ENCODE measurements around the gene PITPNM3. TPM values are rescaled to one million over a fixed set of nuclear protein-coding genes. Genes with fewer than 3 reads are reported as not detected.
A peak's percentile ranks its signal among the peaks of the same experiment; 100 is the strongest.
"Not testable (repeated sequence)": the region's sequence is repeated elsewhere in the genome, so short reads cannot be mapped to it uniquely, and the experiment has no call there.

PITPNM3 gene
- polyA plus RNA-seq, 3 donors = 7.4 to 11.2 (median 10.2) TPM

- DNase-seq (ENCODE audit: extremely low read depth in 1 of 11, low read depth in 9 of 11, low spot score in 4 of 11) = no peak
These were observed 60.8 kb downstream of the PITPNM3 start for GRCh38 chr17:6495450-6496115.

GRCh38 chr17:6494239-6494941 lies 62.0 kb downstream of the PITPNM3 start:
- DNase-seq (ENCODE audit: extremely low read depth in 1 of 11, low read depth in 9 of 11, low spot score in 4 of 11) = no peak

DNA sequence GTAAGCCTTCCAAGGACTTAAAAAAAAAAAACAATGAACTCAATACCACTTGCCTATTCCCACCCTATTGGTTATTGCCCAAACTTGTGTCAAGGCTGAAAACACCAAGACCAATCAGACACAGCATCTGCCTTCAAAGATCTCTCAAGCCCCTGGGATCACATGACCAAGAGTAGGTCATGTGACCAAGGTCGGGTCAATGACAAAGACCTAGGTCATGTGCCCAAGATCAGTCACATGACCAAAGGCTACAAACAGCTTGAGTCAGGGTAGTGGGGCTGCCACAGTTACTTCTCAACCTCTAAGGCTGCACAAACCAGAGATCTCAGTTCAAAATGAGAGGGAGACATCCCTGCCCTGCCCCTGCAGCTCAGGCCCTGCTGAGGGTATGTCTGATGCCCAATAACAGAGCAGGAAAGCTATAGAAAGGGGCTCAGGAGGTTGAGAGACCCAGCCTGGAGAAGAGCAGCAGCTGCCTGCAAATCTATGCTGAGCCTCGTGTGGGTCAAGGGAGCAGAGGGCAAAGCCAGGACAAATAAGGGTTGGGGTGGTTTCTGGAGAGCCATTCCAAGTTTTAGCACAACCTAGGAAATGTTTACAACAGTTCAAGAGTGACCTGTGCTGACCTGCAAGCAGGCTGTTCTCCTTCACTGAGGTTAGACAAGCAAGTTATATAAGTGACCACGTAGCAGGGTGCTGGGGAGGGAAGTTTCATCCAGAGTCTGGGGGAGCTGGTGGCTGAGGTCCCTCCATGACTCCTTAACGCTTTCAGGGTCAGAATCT lies 63.3 kb downstream of the PITPNM3 start:
- peak in 2 of 11 donors; percentile 39 to 43 for DNase-seq (ENCODE audit: extremely low read depth in 1 of 11, low read depth in 9 of 11, low spot score in 4 of 11)

DNA sequence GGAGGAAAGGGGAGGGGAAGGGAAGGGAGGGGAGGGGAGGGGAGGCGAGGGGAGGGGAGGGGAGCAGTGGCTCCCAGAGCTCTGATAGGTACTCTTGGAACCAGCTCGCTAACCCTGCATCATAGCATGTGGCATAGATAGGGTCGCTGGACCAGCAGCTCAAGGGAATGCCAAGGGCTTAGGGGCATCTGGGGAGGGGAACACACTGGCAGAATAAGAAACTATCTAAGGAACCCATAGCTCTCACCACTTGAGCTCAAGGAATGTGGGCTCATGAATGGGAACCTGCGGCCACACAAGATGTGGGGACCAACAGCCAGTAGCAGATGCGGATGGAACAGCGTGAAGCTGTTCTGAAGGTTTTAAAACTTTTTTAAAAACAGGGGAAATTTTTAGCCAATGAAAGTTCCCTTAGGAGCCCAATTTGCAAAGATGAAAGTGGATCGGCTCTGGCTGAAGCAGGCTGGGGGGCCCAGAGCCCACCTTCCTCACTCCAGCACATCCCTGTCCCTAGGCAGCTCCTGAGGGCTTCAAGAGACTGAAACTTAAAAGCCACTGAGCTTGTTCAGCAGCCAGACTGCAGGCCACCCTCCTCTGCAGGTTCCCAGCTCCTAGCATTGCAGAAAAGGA lies 65.2 kb downstream of the PITPNM3 start:
- no peak for DNase-seq (ENCODE audit: extremely low read depth in 1 of 11, low read depth in 9 of 11, low spot score in 4 of 11)

DNA sequence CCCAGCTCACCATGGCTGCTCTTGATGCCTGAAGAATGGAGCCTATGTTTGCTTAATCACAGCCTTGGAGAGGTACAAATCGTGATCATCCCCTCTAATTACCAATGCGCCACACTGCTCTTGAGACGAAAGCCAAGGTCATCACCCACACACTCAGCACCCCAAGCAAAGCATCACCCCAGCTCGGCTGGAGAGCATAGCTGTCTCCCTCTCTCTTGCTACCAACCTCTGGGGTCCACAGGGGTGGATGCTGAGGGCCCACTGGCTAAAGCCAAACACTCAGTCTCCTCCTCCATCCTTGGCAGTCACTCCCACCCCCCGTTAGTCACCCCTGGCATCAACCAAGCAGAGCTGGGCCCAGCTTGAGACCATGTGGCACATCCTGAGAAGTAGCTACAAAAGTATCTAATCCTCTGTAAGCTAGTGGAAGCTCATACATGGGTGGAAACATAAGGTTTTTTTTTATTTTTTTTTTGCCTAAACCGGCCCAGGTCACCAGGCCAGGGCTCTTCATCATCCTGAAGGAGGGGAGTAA lies 67.3 kb downstream of the PITPNM3 start:
- no peak for DNase-seq (ENCODE audit: extremely low read depth in 1 of 11, low read depth in 9 of 11, low spot score in 4 of 11)

DNA sequence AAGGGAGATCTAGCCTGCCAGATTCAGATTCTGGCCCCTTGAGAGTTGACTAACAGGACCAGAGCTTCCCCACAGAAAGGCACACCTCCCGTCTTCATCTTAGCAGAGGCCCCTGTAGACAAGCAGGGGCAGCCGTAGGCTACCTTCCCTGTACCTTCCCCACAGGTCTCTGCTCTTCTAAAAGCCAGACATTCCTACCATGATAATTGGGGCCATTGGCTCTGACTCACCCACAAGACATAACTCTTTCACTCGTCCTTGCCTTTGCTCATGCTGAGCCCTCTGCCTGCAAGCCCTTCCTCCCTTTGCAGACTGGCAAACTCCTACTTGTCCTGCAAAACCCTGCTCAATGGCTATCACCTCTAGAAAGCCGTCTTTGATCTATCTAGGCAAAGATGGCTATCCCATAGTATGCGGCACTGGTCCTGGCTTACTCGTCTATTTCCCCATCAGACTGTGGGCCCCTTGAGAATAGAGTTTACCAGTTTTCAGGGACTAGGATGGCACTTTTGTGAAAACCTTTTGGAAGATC lies 68.3 kb downstream of the PITPNM3 start:
- no peak for DNase-seq (ENCODE audit: extremely low read depth in 1 of 11, low read depth in 9 of 11, low spot score in 4 of 11)

DNA sequence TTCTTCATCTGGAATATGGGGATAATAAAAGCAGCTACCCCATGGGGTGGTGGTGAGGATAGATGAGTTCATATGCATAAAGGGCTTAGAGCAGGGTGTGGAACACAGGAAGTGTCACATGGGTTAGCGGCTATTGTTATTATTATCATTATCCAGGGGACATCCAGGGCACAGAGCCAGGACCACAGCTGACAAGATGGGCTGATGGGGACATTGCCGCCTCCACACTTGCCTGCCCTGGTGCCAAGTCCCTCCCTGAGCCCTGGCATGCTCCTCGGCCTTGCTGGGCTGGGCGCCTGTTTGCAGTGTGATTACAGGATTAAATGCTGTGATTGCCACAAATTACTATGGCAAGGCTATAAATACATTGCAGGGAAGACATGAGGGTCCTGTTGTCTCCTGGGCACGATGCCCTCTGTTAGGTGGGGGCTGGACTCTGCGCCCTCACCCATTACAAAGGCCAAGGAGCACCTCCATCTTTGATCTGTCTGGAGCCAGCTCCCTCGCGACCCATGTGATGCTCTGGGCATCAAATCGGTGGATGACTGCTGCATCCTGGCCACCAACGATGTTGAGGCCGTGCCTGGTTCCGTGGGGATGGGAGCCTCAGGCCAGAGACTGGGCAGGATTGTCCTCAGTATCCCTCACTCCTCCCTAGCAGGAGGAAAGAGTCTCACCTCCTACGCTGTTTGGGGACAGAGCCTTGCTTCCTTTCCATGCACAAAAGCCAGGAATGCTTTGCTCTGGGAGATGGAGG lies 68.9 kb downstream of the PITPNM3 start:
- DNase-seq (ENCODE audit: extremely low read depth in 1 of 11, low read depth in 9 of 11, low spot score in 4 of 11) = no peak

DNA sequence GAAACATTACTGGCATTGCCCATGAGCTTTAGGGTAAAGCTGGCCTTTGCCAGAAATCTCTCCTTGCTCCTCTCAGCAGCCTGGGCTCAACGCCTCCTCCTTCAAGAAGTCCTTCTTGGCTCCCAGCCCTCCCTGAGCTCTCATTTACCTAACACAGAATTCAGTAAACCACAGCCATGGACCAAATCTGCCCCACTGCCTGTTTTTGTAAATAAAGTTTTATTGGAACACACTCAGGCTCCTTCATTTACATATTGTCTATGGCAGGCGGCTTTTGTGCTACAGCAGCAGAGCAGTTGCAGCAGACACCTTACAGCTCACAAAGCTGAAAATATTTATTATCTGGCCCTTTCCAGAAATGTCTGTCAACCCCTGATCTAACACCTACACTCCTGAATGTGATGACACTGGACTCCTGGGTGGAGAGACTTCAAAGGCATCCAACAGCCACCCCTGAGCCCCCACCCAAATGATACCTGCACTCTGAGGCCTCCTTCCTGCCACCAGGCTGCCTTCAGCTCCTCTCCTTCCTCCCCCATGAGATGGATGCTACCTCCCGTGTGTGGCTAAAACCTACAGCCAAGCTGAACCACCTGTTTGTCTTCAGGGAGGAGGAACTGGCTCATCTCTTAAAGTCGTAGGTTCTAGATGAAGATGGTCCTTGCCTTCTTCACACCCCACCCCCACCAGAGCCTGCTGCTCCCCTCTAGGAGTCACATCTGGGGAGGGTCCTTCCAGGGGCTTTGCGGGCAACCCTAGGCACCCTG lies 70.5 kb downstream of the PITPNM3 start:
- no peak for DNase-seq (ENCODE audit: extremely low read depth in 1 of 11, low read depth in 9 of 11, low spot score in 4 of 11)

DNA sequence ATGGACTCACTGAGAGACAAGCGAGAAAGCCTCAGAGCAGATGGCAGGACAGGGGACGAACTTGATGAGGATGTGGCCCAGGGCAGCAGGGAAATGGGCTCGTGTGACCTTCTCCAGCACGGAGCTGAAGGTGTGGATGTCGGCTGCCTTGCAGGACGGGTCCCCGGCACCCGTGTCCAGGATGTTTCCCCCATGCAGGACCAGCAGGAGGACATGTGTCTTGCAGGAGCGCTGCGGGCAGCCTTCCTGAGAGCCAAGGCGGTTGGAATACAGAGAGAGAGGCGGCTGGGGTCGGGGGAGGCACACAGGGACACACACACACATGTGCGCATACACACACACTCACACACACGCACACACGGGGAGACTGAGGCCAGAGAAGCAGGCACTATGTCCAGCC lies 72.8 kb downstream of the PITPNM3 start:
- no peak for DNase-seq (ENCODE audit: extremely low read depth in 1 of 11, low read depth in 9 of 11, low spot score in 4 of 11)

- not testable (repeated sequence) for DNase-seq (ENCODE audit: extremely low read depth in 1 of 11, low read depth in 9 of 11, low spot score in 4 of 11)
These were observed 73.6 kb downstream of the PITPNM3 start for GRCh38 chr17:6482796-6483195.

- no peak for DNase-seq (ENCODE audit: extremely low read depth in 1 of 11, low read depth in 9 of 11, low spot score in 4 of 11)
These were observed 74.3 kb downstream of the PITPNM3 start for GRCh38 chr17:6482105-6482455.

- no peak for DNase-seq (ENCODE audit: extremely low read depth in 1 of 11, low read depth in 9 of 11, low spot score in 4 of 11)
These were observed 76.1 kb downstream of the PITPNM3 start for GRCh38 chr17:6480303-6480675.

GRCh38 chr17:6479622-6480302 lies 76.6 kb downstream of the PITPNM3 start:
- DNase-seq (ENCODE audit: extremely low read depth in 1 of 11, low read depth in 9 of 11, low spot score in 4 of 11) = no peak

- DNase-seq (ENCODE audit: extremely low read depth in 1 of 11, low read depth in 9 of 11, low spot score in 4 of 11) = no peak
These were observed 77.9 kb downstream of the PITPNM3 start for GRCh38 chr17:6478486-6478885.

- DNase-seq (ENCODE audit: extremely low read depth in 1 of 11, low read depth in 9 of 11, low spot score in 4 of 11) = no peak
These were observed 78.4 kb downstream of the PITPNM3 start for GRCh38 chr17:6477831-6478383.

DNA sequence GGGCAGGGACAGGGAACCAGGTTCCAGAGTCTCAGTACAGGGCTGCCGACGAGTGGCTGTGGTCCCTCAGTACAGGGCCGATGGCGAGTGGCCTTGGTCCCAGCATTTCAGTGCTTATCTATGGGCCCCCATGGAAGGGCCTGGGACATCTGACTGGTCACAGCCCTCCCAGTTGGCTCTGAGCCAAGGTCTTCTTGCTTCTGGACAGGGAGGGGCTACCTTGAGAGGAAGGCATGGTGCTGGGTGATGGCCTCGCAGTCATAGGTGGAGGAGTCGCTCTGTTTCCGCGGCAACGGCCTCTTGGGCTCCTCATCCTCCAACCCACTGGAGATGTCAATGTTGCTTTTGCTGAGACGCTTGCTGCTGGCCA lies 79.6 kb downstream of the PITPNM3 start:
- DNase-seq (ENCODE audit: extremely low read depth in 1 of 11, low read depth in 9 of 11, low spot score in 4 of 11) = no peak
